KBM-7 (cell line): ENCODE data around the gene DNAJC11.
A peak's percentile ranks its signal among the peaks of the same experiment; 100 is the strongest.
"Not testable (repeated sequence)": the region's sequence is repeated elsewhere in the genome, so short reads cannot be mapped to it uniquely, and the experiment has no call there.

Experiments
- DNase-seq: peaks from one replicate; pipeline ENCODE4 v3.0.0-alpha.2; 2015
- in situ Hi-C: fragments of 300-500 bp; cut with MboI; formaldehyde crosslinking; loops from 2 replicates; pipeline ENCODE4 v1.14.3; 2020; ENCODE audit warnings: low sequenced_read_pairs, low pct_unique_long_range_greater_than_20kb, mixed read lengths

The DNAJC11 gene

GRCh38 chr1:6613361-6614018, 88.1 kb downstream of the DNAJC11 start, which contains the start of gene PHF13:
Gene PHF13 (plus strand): TSS chr1:6613731. CDS start chr1:6614067, 336 bp downstream.
- in situ Hi-C loops = no loop called here
- DNase-seq = peak; percentile 99

GRCh38 chr1:6612641-6613360, 88.8 kb downstream of the DNAJC11 start:
- in situ Hi-C loops = no loop called here
- DNase-seq = peak; percentile 49

GRCh38 chr1:6603915-6604558, 97.6 kb downstream of the DNAJC11 start:
- in situ Hi-C loops = no loop called here
- DNase-seq = no peak

- no peak for DNase-seq
- in situ Hi-C loops = no loop called here
Observed at GRCh38 chr1:6603238-6603914, 98.2 kb downstream of the DNAJC11 start.

GRCh38 chr1:6602669-6603237, 98.9 kb downstream of the DNAJC11 start, which contains the start of gene KLHL21:
Gene KLHL21 (minus strand): TSS chr1:6602869. CDS start chr1:6602817, 52 bp downstream.
- peak; percentile 75 for DNase-seq
- in situ Hi-C loops = no loop called here

GRCh38 chr1:6601923-6602668, 99.5 kb downstream of the DNAJC11 start:
- in situ Hi-C loops = no loop called here
- no peak for DNase-seq

- in situ Hi-C loops = no loop called here
- peak; percentile 70 for DNase-seq
Observed at GRCh38 chr1:6601049-6601922, 100.3 kb downstream of the DNAJC11 start.

GRCh38 chr1:6600410-6601048, 101.1 kb downstream of the DNAJC11 start:
- no peak for DNase-seq
- in situ Hi-C loops = no loop called here

GRCh38 chr1:6599991-6600390, 101.6 kb downstream of the DNAJC11 start:
- in situ Hi-C loops, DNase-seq: not testable (repeated sequence)

- DNase-seq = peak; percentile 59
- in situ Hi-C loops = no loop called here
Observed at GRCh38 chr1:6599141-6599975, 102.3 kb downstream of the DNAJC11 start.

- no peak for DNase-seq
- in situ Hi-C loops = no loop called here
Observed at GRCh38 chr1:6597777-6598131, 103.9 kb downstream of the DNAJC11 start.

GRCh38 chr1:6596886-6597776, 104.5 kb downstream of the DNAJC11 start:
- in situ Hi-C loops = no loop called here
- DNase-seq = no peak

- in situ Hi-C loops = no loop called here
- DNase-seq = no peak
Observed at GRCh38 chr1:6596351-6596750, 105.3 kb downstream of the DNAJC11 start.

GRCh38 chr1:6594977-6595740, 106.5 kb downstream of the DNAJC11 start:
- DNase-seq = no peak
- in situ Hi-C loops = no loop called here

GRCh38 chr1:6593810-6594209, 107.8 kb downstream of the DNAJC11 start:
- DNase-seq = no peak
- in situ Hi-C loops = no loop called here
